DMS153 (cell line): ENCODE data around the gene TAF11L14.

Experiments
- DNase-seq: peaks from one replicate; lab custom pipeline; 2025; lab: John Stamatoyannopoulos, UW

The TAF11L14 gene

GRCh38 chr5:17679597-17680203, 45.4 kb downstream of the TAF11L14 start:
- DNase-seq = no peak

- no peak for DNase-seq
Measured at GRCh38 chr5:17680737-17681136, 46.5 kb downstream of the TAF11L14 start.
